ENCODE data around the gene CYP4B1. TPM values are rescaled to one million over a fixed set of nuclear protein-coding genes. Genes with fewer than 3 reads are reported as not detected.
"Not testable (repeated sequence)": the region's sequence is repeated elsewhere in the genome, so short reads cannot be mapped to it uniquely, and the experiment has no call there.

Gene CYP4B1
- total RNA-seq, 1 experiment from 2014 or later = not detected

GRCh38 chr1:46846386-46846785 is 47.5 kb downstream of the CYP4B1 start:
- H3K36me3 Mint-ChIP-seq (ENCODE audit: insufficient read depth in 1 of 3, low read depth in 3 of 3) = peaks cover 8 to 12% (median 9%) of the 10 kb centered on the region in 3 experiments
- not testable (repeated sequence) for H2BK5ac ChIP-seq (ENCODE audit: insufficient read length, low read length); H3K27ac Mint-ChIP-seq; H3K23ac ChIP-seq (ENCODE audit: insufficient read length, low read depth, low read length); H3K18ac ChIP-seq (ENCODE audit: insufficient read length, low read depth, low read length); H3K4ac ChIP-seq (ENCODE audit: low read depth, low read length); H2BK120ac ChIP-seq (ENCODE audit: low read depth, low read length, poor library complexity, severe bottlenecking); H3K4me1 ChIP-seq (ENCODE audit: insufficient read depth, low read length); H2AFZ ChIP-seq (ENCODE audit: low read length); H3K23me2 ChIP-seq (ENCODE audit: insufficient read length, low read depth, low read length, poor library complexity, severe bottlenecking); H3K79me2 ChIP-seq (ENCODE audit: insufficient read depth, low read length); H2BK15ac ChIP-seq (ENCODE audit: low read depth, low read length); H4K91ac ChIP-seq (ENCODE audit: insufficient read length, low read depth, low read length); H4K5ac ChIP-seq (ENCODE audit: insufficient read length, low read depth, low read length); H4K20me1 ChIP-seq (ENCODE audit: control insufficient read depth, insufficient read depth, insufficient read length); H3K56ac ChIP-seq (ENCODE audit: insufficient read length, low read depth, low read length); H3K27me3 ChIP-seq (ENCODE audit: insufficient read depth, low read length); H3T11ph ChIP-seq (ENCODE audit: low read length); H3K14ac ChIP-seq (ENCODE audit: insufficient read depth, low read length); H3K4me2 ChIP-seq (ENCODE audit: insufficient read depth, insufficient read length, low read length); H3K9ac ChIP-seq (ENCODE audit: extremely low read depth, insufficient read length, low read length); H4K8ac ChIP-seq (replicated peaks; ENCODE audit: insufficient read length, low read depth, low read length); H2BK12ac ChIP-seq (ENCODE audit: insufficient read length, low read depth, low read length); H2AK5ac ChIP-seq (ENCODE audit: insufficient read length, low read length); H3K4me1 Mint-ChIP-seq; H2BK20ac ChIP-seq (ENCODE audit: low read depth, low read length, poor library complexity, severe bottlenecking); H3K27ac ChIP-seq (ENCODE audit: insufficient read length, low read depth, low read length); H3K9me3 ChIP-seq (ENCODE audit: control insufficient read depth, low read depth, low read length); H3K4me3 Mint-ChIP-seq; H3K79me1 ChIP-seq (ENCODE audit: insufficient read depth, low read depth, low read length, poor library complexity, severe bottlenecking)
- no CpG with 5 or more reads among the region's 9 CpGs for WGBS (ENCODE audit: extremely low coverage, insufficient read length, low lambda C conversion rate)
- peak; percentile 29 for DNase-seq
- H3K27me3 Mint-ChIP-seq (ENCODE audit: low read depth) = peaks cover 28% of the 10 kb centered on the region
- peaks cover 38 to 45% of the 10 kb centered on the region in 2 experiments for H3K9me3 Mint-ChIP-seq

- H3K9me3 ChIP-seq (ENCODE audit: control insufficient read depth, low read depth, low read length); H2AFZ ChIP-seq (ENCODE audit: low read length); H3K27me3 ChIP-seq (ENCODE audit: insufficient read depth, low read length); H2BK12ac ChIP-seq (ENCODE audit: insufficient read length, low read depth, low read length); H3K23me2 ChIP-seq (ENCODE audit: insufficient read length, low read depth, low read length, poor library complexity, severe bottlenecking); H3K4ac ChIP-seq (ENCODE audit: low read depth, low read length); H2BK15ac ChIP-seq (ENCODE audit: low read depth, low read length); H4K20me1 ChIP-seq (ENCODE audit: control insufficient read depth, insufficient read depth, insufficient read length); H4K5ac ChIP-seq (ENCODE audit: insufficient read length, low read depth, low read length); H2AK5ac ChIP-seq (ENCODE audit: insufficient read length, low read length); H3K14ac ChIP-seq (ENCODE audit: insufficient read depth, low read length); H3K4me3 Mint-ChIP-seq; H3K56ac ChIP-seq (ENCODE audit: insufficient read length, low read depth, low read length); H3K79me2 ChIP-seq (ENCODE audit: insufficient read depth, low read length); H3K18ac ChIP-seq (ENCODE audit: insufficient read length, low read depth, low read length); H3K4me2 ChIP-seq (ENCODE audit: insufficient read depth, insufficient read length, low read length); H3T11ph ChIP-seq (ENCODE audit: low read length); H4K8ac ChIP-seq (replicated peaks; ENCODE audit: insufficient read length, low read depth, low read length); H2BK120ac ChIP-seq (ENCODE audit: low read depth, low read length, poor library complexity, severe bottlenecking); H2BK5ac ChIP-seq (ENCODE audit: insufficient read length, low read length); H3K27me3 Mint-ChIP-seq (ENCODE audit: low read depth); H3K9ac ChIP-seq (ENCODE audit: extremely low read depth, insufficient read length, low read length); H3K23ac ChIP-seq (ENCODE audit: insufficient read length, low read depth, low read length); H3K36me3 Mint-ChIP-seq (ENCODE audit: insufficient read depth in 1 of 3, low read depth in 3 of 3); H2BK20ac ChIP-seq (ENCODE audit: low read depth, low read length, poor library complexity, severe bottlenecking); H4K91ac ChIP-seq (ENCODE audit: insufficient read length, low read depth, low read length); H3K27ac ChIP-seq (ENCODE audit: insufficient read length, low read depth, low read length); H3K4me1 ChIP-seq (ENCODE audit: insufficient read depth, low read length); H3K79me1 ChIP-seq (ENCODE audit: insufficient read depth, low read depth, low read length, poor library complexity, severe bottlenecking); H3K9me3 Mint-ChIP-seq: not testable (repeated sequence)
- Mint-ChIP-seq H3K4me1 (peaks cover 14% of the 10 kb centered on the region in 2 experiments), H3K27ac (peak overlapping the region in 1 of 3 experiments; percentile 17; a peak in 2 of 7 replicates)
- WGBS (ENCODE audit: extremely low coverage, insufficient read length, low lambda C conversion rate) = no CpG with 5 or more reads among the region's 8 CpGs
- DNase-seq = peak; percentile 35
Observed at GRCh38 chr1:46857660-46858065, 58.8 kb downstream of the CYP4B1 start.
